K562 (cell line): Measurements from ENCODE around the gene CCDC187. TPM values are rescaled to one million over a fixed set of nuclear protein-coding genes. Genes with fewer than 3 reads are reported as not detected.

Experiments
- ATAC-seq: fragments of 200-7000 bp; cut with Tn5 transposase; 3 replicates; pipeline ENCODE4 v1.9.1; 2020; ENCODE audit warnings: moderate library complexity
- BruUV-seq: library from RNA; stranded (reverse); fragments of 400-500 nt; replicated peaks from 2 replicates; lab custom pipeline; 2021; lab: Mats Ljungman, UMichigan
- CTCF ChIA-PET: fragments of 300-600 bp; formaldehyde crosslinking; extraction: SDS; loops from one replicate; lab custom pipeline; 2021; ENCODE audit warnings: low intra/inter-chr PET ratio; lab: Yijun Ruan, JAX
- POLR2A ChIA-PET: fragments of 300-600, 350-650 bp; sonication (Branson Sonifier 250); formaldehyde crosslinking; extraction: SDS; loops from one replicate; lab custom pipeline; 2021; ENCODE audit warnings: antibody characterized with exemption, inconsistent platforms; lab: Yijun Ruan, JAX
- DNase-seq, 4 experiments: peaks; one replicate each; pipeline versions ENCODE4 v3.0.0 to v3.0.0-alpha.2; 2011 to 2018; ENCODE audit warnings: low spot score in 3 of 4, mixed read lengths in 3 of 4; ENCODE audit errors: extremely low read depth in 1 of 4
- FAIRE-seq: peaks from 2 replicates; lab custom pipeline; 2011; peaks lifted over from hg19 to GRCh38; lab: Jason Lieb, UNC
- H2AFZ ChIP-seq: 2 replicates; pipeline ENCODE4 v1.6.0; 2011; ENCODE audit warnings: low read depth, low read length, control low read depth, inconsistent platforms
- H3K27ac ChIP-seq: fragments of 200-600 bp; 3 replicates; pipeline ENCODE4 v1.8.0; 2011; ENCODE audit warnings: low read depth, mild to moderate bottlenecking, control low read depth, inconsistent platforms, low read length, moderate library complexity, mixed read lengths; ENCODE audit errors: extremely low read depth
- H3K27me3 ChIP-seq, 2 experiments: fragments of 300-600 bp in 1 of 2; 2 replicates in 1 of 2; 3 replicates in 1 of 2; pipeline versions ENCODE4 v1.6.0 to v1.8.0; 2011; ENCODE audit warnings: inconsistent platforms in 2 of 2, low read length in 2 of 2, mild to moderate bottlenecking in 1 of 2, mixed read lengths in 1 of 2, moderate library complexity in 1 of 2; ENCODE audit not compliant: control insufficient read depth in 2 of 2, insufficient read depth in 2 of 2
- H3K36me3 ChIP-seq: fragments of 300-600 bp; 3 replicates; pipeline ENCODE4 v1.8.0; 2011; ENCODE audit warnings: mild to moderate bottlenecking, low read length, inconsistent platforms; ENCODE audit not compliant: control insufficient read depth, insufficient read depth
- H3K4me1 ChIP-seq, 2 experiments: fragments of 200-600 bp in 1 of 2; replicated peaks in 1 of 2; 2 replicates in 1 of 2; 3 replicates in 1 of 2; pipeline versions ENCODE4 v1.5.1 to v1.8.0; 2011; ENCODE audit warnings: inconsistent platforms in 2 of 2, low read length in 2 of 2, mild to moderate bottlenecking in 1 of 2, mixed read lengths in 1 of 2, moderate library complexity in 1 of 2; ENCODE audit not compliant: control insufficient read depth in 2 of 2, insufficient read depth in 2 of 2
- H3K4me2 ChIP-seq: 2 replicates; pipeline ENCODE4 v1.6.1; 2011; ENCODE audit warnings: low read length, control low read depth, inconsistent platforms, mixed read lengths; ENCODE audit not compliant: insufficient read depth
- H3K4me3 ChIP-seq: fragments of 200-600 bp; sonication (generic), shearing (Covaris generic); 2 replicates; pipeline ENCODE4 v1.5.1; 2016; ENCODE audit warnings: control low read depth, inconsistent platforms
- H3K79me2 ChIP-seq: fragments of 200-600 bp; 3 replicates; pipeline ENCODE4 v1.8.0; 2011; ENCODE audit warnings: low read length, inconsistent platforms; ENCODE audit not compliant: control insufficient read depth, insufficient read depth
- H3K9ac ChIP-seq, 2 experiments: 2 replicates each; pipeline versions ENCODE4 v1.6.0 to v1.6.1; 2011; ENCODE audit warnings: low read depth in 2 of 2, low read length in 2 of 2, control low read depth in 1 of 2, inconsistent platforms in 1 of 2, mild to moderate bottlenecking in 1 of 2, mixed read lengths in 1 of 2; ENCODE audit not compliant: insufficient read depth in 1 of 2
- H3K9me1 ChIP-seq: one replicate; pipeline ENCODE4 v1.6.0; 2011; ENCODE audit warnings: inconsistent platforms, mild to moderate bottlenecking, low read length, moderate library complexity; ENCODE audit not compliant: control insufficient read depth, insufficient read depth
- H3K9me3 ChIP-seq: replicated peaks from 2 replicates; pipeline ENCODE4 v1.5.1; 2011; ENCODE audit warnings: low read depth, low read length, inconsistent platforms; ENCODE audit not compliant: control insufficient read depth, insufficient read depth
- H4K20me1 ChIP-seq: replicated peaks from 2 replicates; pipeline ENCODE4 v1.6.1; 2011; ENCODE audit warnings: low read length, inconsistent platforms, mixed read lengths; ENCODE audit not compliant: control insufficient read depth, insufficient read depth
- CREB3L1 ChIP-seq: fragments of 450-650 bp; IDR thresholded peaks from 2 replicates; pipeline ENCODE4 v1.6.1; 2014; ENCODE audit warnings: low read depth, mild to moderate bottlenecking, moderate library complexity, borderline replicate concordance
- DDX20 ChIP-seq: fragments of 450-650 bp; IDR thresholded peaks from 2 replicates; pipeline ENCODE4 v1.6.1; 2016; ENCODE audit warnings: missing genetic modification characterization, low read depth, mild to moderate bottlenecking, missing compliant biosample characterization, moderate library complexity
- HOXB6 ChIP-seq: fragments of 250-450 bp; sonication (Bioruptor Pico); IDR thresholded peaks from 2 replicates; pipeline ENCODE4 v1.5.1; 2022; ENCODE audit warnings: mild to moderate bottlenecking, borderline replicate concordance
- NONO ChIP-seq, 2 experiments: fragments of 200-400 bp in 1 of 2; fragments of 450-650 bp in 1 of 2; formaldehyde crosslinking in 1 of 2; IDR thresholded peaks; 2 replicates each; pipeline ENCODE4 v1.6.1; 2017; ENCODE audit warnings: low read depth in 2 of 2, mild to moderate bottlenecking in 2 of 2, moderate library complexity in 2 of 2, low read length in 1 of 2
- TAF9B ChIP-seq: fragments of 450-650 bp; IDR thresholded peaks from 2 replicates; pipeline ENCODE4 v1.6.1; 2018; ENCODE audit warnings: mild to moderate bottlenecking; ENCODE audit not compliant: partially characterized antibody
- ZNF347 ChIP-seq: fragments of 450-650 bp; formaldehyde crosslinking; IDR thresholded peaks from 2 replicates; pipeline ENCODE4 v1.4.0; 2020; ENCODE audit warnings: low read depth, mild to moderate bottlenecking, moderate library complexity
- WGBS: fragments of 100-300 bp; shearing (Covaris generic); methylation state at CpG from one replicate; pipeline ENCODE4 v1.1.6; 2016; ENCODE audit warnings: low coverage, mixed read lengths; ENCODE audit not compliant: insufficient coverage; ENCODE audit errors: missing lambda C conversion rate; 5-methylcytosine and 5-hydroxymethylcytosine counted together
- in situ Hi-C: fragments of 300-500 bp; cut with MboI; formaldehyde crosslinking; loops from 4 replicates; pipeline ENCODE4 v1.15.0; 2018; ENCODE audit warnings: inconsistent platforms, mixed read lengths
- intact Hi-C: fragments of 100-400 bp; cut with micrococcal nuclease; formaldehyde crosslinking; loops from 2 replicates; pipeline ENCODE4 v1.14.2; 2022
- polyA plus RNA-seq, 8 experiments: library from polyadenylated mRNA; depleted of rRNA in 4 of 8; stranded (reverse) in 5 of 8; unstranded in 3 of 8; fragments of >200 nt; fragmentation: Nextera tagmentation in 2 of 8; fragmentation: Illumina TruSeq in 1 of 8; extraction: Ambion mirVana in 2 of 8; extraction: Trizol in 1 of 8; gene quantifications; 2 replicates each; pipeline versions ENCODE4 v1.2.1 to v1.2.3, GENCODE V29; 2011 to 2014; ENCODE audit warnings: inconsistent platforms in 1 of 8, missing spikeins in 1 of 8
- total RNA-seq, 7 experiments: library from RNA; depleted of rRNA in 6 of 7; stranded (reverse); fragments of >200 nt in 6 of 7; fragmentation: Illumina TruSeq in 2 of 7; extraction: Trizol in 2 of 7; gene quantifications; 2 replicates each; pipeline versions ENCODE4 v1.2.1 to v1.2.3, GENCODE V29; 2011 to 2021; ENCODE audit warnings: low replicate concordance in 1 of 7

Gene CCDC187
- total and polyA plus RNA-seq, 9 of the 15 experiments (the other 6 are each of a cell fraction or from before 2014, with no cell fraction given) = not detected

- no peak for TF ChIP-seq TAF9B
Measured at GRCh38 chr9:136279471-136279870, 24.4 kb downstream of the CCDC187 start (continued).

- H3K9me3 ChIP-seq = no peaks in the 10 kb centered on the region; the same call in 1 of the 2 replicates
- POLR2A ChIA-PET = interaction anchor here (0.6 to 1.3 kb wide), 5 partner anchors 10 to 116 kb away, joined by 3 to 4 read pairs (median 4); no protein-coding TSS in a partner anchor
- FAIRE-seq (no peak), ATAC-seq (no peak)
- no peaks in the 10 kb centered on the region for H3K36me3 ChIP-seq
- no TSS peak for BruUV-seq
- H3K4me1 ChIP-seq = peaks cover 0 to 51% of the 10 kb centered on the region in 2 experiments; a peak in 2 of 5 replicates
- TF ChIP-seq ZNF347 (CRISPR knock-in tag) (no peak), DDX20 (tag) (no peak), CREB3L1 (peak; percentile 55; the same call in 1 of the 2 replicates), HOXB6 (CRISPR knock-in tag) (no peak), NONO (IDR thresholded peaks at IDR 0.05; ENCODE audit: low read depth in 2 of 2, low read length in 1 of 2) (no peak)
- TF ChIP-seq, all 486 proteins: peak for 1
- Histone ChIP-seq H3K27me3 (peaks cover 42 to 71% of the 10 kb centered on the region in 2 experiments), H3K4me2 (no peak overlapping the region), H2AFZ (no peak overlapping the region), H3K79me2 (no peaks in the 10 kb centered on the region), H3K4me3 (no peak overlapping the region), H4K20me1 (0 out of 2 replicates have a peak, but pooled peaks cover 10% of the 10 kb centered on the region), H3K9me1 (no peaks in the 10 kb centered on the region), H3K27ac (no peak overlapping the region), H3K9ac (no peak overlapping the region)
- CTCF ChIA-PET = no interaction called here
- intact Hi-C loops (no loop called here), in situ Hi-C loops (loop anchor here (10.0 kb wide), 1 partner anchor 484 kb away; no protein-coding TSS in a partner anchor)
- WGBS = 8% methylated on average over 1 of the region's 1 CpG
- no peak for DNase-seq
Measured at GRCh38 chr9:136278894-136279293, 25.0 kb downstream of the CCDC187 start.
